Nasal cavity respiratory epithelium epithelial cell of viscerocranial mucosa (primary cell): Measurements from ENCODE around the gene MOGAT3. TPM values are rescaled to one million over a fixed set of nuclear protein-coding genes. Genes with fewer than 3 reads are reported as not detected.

ENCODE experiments used
- total RNA-seq: library from RNA; depleted of rRNA; stranded (reverse); fragments of >200 nt; gene quantifications from 2 replicates; pipeline ENCODE4 v1.2.3, GENCODE V29; 2014

Gene MOGAT3
- not detected in 2 replicates for total RNA-seq

DNA sequence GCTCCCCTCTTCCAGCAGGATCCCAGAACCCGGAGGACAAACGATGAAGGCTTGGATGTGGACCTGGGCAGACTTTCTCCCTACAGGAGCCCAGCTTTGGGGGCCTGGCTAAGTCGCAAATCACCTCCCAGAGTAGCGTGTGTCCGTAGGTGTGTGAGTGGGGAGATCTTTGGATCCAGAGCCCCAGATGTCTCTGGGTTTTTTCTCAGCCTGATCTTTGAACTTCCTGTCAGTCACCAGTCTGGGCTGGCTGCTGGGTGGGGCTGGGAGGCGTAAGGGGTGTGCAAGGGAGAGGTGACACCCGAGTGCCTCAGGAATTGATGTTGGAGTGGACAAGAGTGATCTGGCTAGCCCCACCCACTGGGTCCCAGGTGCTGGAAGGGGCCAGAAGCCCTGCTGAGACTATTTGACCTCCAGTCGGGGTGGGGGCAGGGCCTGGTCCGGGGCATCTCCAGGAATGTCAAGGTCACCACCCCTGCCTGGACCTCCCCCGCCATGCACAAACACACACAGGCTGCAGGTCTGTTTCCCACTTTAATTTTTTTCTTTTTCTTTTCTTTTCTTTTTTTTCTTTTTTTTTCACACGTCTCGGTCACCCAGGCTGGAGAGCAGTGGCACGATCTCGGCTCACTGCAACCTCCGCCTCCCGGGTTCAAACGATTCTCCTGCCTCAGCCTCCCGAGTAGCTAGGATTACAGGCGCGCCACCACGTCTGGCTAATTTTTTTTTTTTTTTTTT lies at the start of gene MOGAT3:
MOGAT3 (minus strand) TSS at position 175 of the 738 bp plus-strand sequence. CDS start 182 bp downstream, outside the sequence.

GRCh38 chr7:101244375-101245146 lies 43.7 kb upstream of the MOGAT3 start, which contains the start of gene FIS1:
TSS of gene FIS1 (minus strand) at chr7:101245081. CDS start at chr7:101245004, 77 bp downstream.

GRCh38 chr7:101237206-101238067 lies 36.6 kb upstream of the MOGAT3 start, which contains the start of gene CLDN15:
TSS of gene CLDN15 (minus strand) at chr7:101237802. CDS start at chr7:101237581, 221 bp downstream.

GRCh38 chr7:101217388-101218235 lies 16.8 kb upstream of the MOGAT3 start, which contains the start of the genes PLOD3 and ZNHIT1:
TSS of gene PLOD3 (minus strand) at chr7:101217581. CDS start at chr7:101217274, 307 bp downstream.
TSS of gene ZNHIT1 (plus strand) at chr7:101218165. CDS start at chr7:101218196, 31 bp downstream.

GRCh38 chr7:101180130-101180755 lies 20.6 kb downstream of the MOGAT3 start, which contains the start of gene NAT16:
TSS of gene NAT16 (minus strand) at chr7:101180293. CDS start at chr7:101174807, 5,486 bp downstream.

GRCh38 chr7:101165075-101165957 lies 35.5 kb downstream of the MOGAT3 start, which contains the start of gene VGF:
TSS of gene VGF (minus strand) at chr7:101165569. CDS start at chr7:101164843, 726 bp downstream.

GRCh38 chr7:101153969-101154692 lies 46.7 kb downstream of the MOGAT3 start, which contains the start of gene AP1S1:
TSS of gene AP1S1 (plus strand) at chr7:101154476. CDS start at chr7:101154515, 39 bp downstream.

Other genes starting within 250 kb of the MOGAT3 start
- not detected in 2 replicates for gene MUC12, start 231.5 kb downstream of the MOGAT3 start, total RNA-seq
- not detected in 2 replicates for gene MUC17, start 181.0 kb downstream of the MOGAT3 start, total RNA-seq
- gene TRIM56, start 115.6 kb downstream of the MOGAT3 start, total RNA-seq: 5.1 and 20.1 TPM in 2 replicates
- gene SERPINE1, start 73.9 kb downstream of the MOGAT3 start, total RNA-seq: 18.5 and 176 TPM in 2 replicates
- 107 and 116 TPM in 2 replicates for gene AP1S1, start 46.6 kb downstream of the MOGAT3 start, total RNA-seq
- under 0.01 and 0.34 TPM in 2 replicates for gene VGF, start 35.5 kb downstream of the MOGAT3 start, total RNA-seq
- not detected in 2 replicates for gene NAT16, start 20.7 kb downstream of the MOGAT3 start, total RNA-seq
- 33.5 and 74.0 TPM in 2 replicates for gene PLOD3, start 16.5 kb upstream of the MOGAT3 start, total RNA-seq
- 47.1 and 63.2 TPM in 2 replicates for gene ZNHIT1, start 17.1 kb upstream of the MOGAT3 start, total RNA-seq
- gene CLDN15, start 36.8 kb upstream of the MOGAT3 start, total RNA-seq: 2.4 and 5.1 TPM in 2 replicates
- 104 and 109 TPM in 2 replicates for gene FIS1, start 44.0 kb upstream of the MOGAT3 start, total RNA-seq
- gene IFT22, start 120.8 kb upstream of the MOGAT3 start, total RNA-seq: 6.8 and 16.3 TPM in 2 replicates
- gene COL26A1, start 161.8 kb upstream of the MOGAT3 start, total RNA-seq: not detected in 2 replicates